Motor neuron (in vitro differentiated cells): Measurements from ENCODE around the gene DNAH7. TPM values are rescaled to one million over a fixed set of nuclear protein-coding genes. Genes with fewer than 3 reads are reported as not detected.
"Not testable (repeated sequence)": the region's sequence is repeated elsewhere in the genome, so short reads cannot be mapped to it uniquely, and the experiment has no call there.

Experiments
- ATAC-seq, 8 experiments: fragments of 200-7000 bp; cut with Tn5 transposase; replicated peaks in 6 of 8; 2 replicates each; pipeline ENCODE4 v1.8.0; 2021; ENCODE audit warnings: mild to moderate bottlenecking in 8 of 8, moderate library complexity in 8 of 8
- H3K27ac ChIP-seq, 2 donors: fragments of 250-450 bp; sonication (Bioruptor Pico); 2 replicates each; pipeline ENCODE4 v1.9.0; 2021; ENCODE audit warnings: antibody characterized with exemption in 2 of 2, mild to moderate bottlenecking in 2 of 2, moderate library complexity in 1 of 2
- H3K4me1 ChIP-seq, 2 donors: fragments of 250-450 bp; sonication (Bioruptor Pico); replicated peaks in 1 of 2; 2 replicates each; pipeline ENCODE4 v1.6.1; 2021; ENCODE audit warnings: antibody characterized with exemption in 2 of 2, mild to moderate bottlenecking in 2 of 2, moderate library complexity in 1 of 2
- H3K4me3 ChIP-seq, 5 donors: fragments of 250-450 bp; sonication (Bioruptor Pico); 2 replicates each; pipeline ENCODE4 v1.9.0; 2021; ENCODE audit warnings: antibody characterized with exemption in 5 of 5, mild to moderate bottlenecking in 5 of 5, moderate library complexity in 4 of 5
- WGBS, 10 experiments: fragments of 450-650 bp; shearing (Covaris generic); methylation state at CpG; one replicate each; pipeline ENCODE4 v1.0.0; 2022; 5-methylcytosine and 5-hydroxymethylcytosine counted together
- in situ Hi-C, 9 experiments: fragments of 400-800 bp; cut with MboI; loops; one replicate each; pipeline ENCODE4 v1.15.0; 2021; ENCODE audit warnings: low sequenced_read_pairs in 9 of 9, low pct_unique_long_range_greater_than_20kb in 2 of 9; ENCODE audit not compliant: unreplicated experiment in 9 of 9
- total RNA-seq, 8 experiments: library from RNA; unstranded; fragments of 300-600 nt; gene quantifications; 2 replicates each; pipeline versions ENCODE4 v1.2.3 to v1.2.4, GENCODE V29; 2022

Gene DNAH7
- total RNA-seq, 8 experiments from 2014 or later, result 0.36 to 15.3 (median 1.5) TPM

DNA sequence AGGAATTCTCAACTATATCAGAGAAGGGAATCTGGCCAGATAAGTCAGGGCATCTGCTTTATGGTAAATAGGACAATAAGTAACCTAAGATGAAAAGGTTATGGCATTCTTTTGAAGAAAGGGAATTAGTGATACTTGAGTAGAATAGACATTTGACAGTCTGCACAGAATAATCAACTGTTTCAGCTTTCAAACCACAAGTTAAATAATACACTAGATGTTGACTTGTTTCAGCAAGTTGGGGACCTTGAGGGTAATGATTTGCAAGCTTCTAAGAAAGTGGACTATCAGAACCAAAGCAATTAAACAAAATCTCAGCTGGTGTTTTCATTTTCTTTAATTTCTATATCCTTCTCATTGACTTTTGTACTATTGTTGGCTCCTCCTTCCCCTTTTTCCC, 357.2 kb downstream of the DNAH7 start:
- no peak overlapping the region for H3K4me3 ChIP-seq
- no peaks in the 10 kb centered on the region for H3K4me1 ChIP-seq
- in situ Hi-C loops, result no loop called here
- no peak overlapping the region for H3K27ac ChIP-seq
- ATAC-seq, result no peak

DNA sequence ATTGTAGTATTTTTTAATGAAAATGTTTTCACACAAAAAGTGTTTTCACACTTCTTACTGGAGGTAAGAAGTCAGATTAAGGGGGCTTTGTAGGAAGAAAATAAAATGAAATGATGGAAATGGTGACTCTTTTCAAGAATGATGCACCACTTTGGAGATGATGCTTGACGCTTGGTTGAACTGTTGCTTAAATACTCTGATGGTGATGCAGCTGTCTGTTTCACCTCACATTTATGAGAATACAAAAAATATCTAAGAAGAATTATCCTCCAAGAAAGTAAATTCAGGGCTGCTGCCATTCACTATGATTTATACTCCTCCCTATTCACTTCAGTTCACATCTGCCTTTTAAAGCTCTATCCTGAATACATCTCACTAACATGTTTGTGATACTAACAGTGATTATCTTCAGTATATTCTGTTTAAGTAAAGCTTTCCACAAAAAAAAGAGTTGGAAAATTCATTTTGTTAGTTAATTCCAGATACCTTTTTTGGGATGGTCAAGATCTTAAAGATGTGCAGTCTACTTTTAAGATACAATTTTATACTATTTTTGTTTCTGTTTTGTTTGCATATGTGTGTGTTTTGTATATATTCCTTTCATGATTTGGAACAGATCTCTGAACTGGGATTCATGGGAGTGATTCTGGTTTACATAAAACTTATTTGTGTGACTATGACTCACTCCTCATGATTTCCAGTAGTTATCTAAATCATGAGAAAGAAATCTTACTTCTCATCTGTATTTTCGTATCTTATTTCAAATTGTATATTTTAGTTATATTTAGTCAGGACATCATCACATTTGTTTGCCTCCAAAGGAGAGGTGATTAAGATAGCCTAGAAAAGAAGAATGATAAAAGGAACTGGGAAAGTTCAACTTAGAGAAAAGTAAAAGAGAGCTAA, 358.5 kb downstream of the DNAH7 start:
- WGBS, 10 experiments, result 0 to 100% (median 98%) methylated on average over 1 to 2 of the region's 2 CpGs
- in situ Hi-C loops, result no loop called here
- no peaks in the 10 kb centered on the region for H3K4me1 ChIP-seq
- H3K4me3 ChIP-seq, result no peak overlapping the region
- peak in 2 of 8 experiments; percentile 86 to 90 for ATAC-seq
- H3K27ac ChIP-seq, result no peak overlapping the region

DNA sequence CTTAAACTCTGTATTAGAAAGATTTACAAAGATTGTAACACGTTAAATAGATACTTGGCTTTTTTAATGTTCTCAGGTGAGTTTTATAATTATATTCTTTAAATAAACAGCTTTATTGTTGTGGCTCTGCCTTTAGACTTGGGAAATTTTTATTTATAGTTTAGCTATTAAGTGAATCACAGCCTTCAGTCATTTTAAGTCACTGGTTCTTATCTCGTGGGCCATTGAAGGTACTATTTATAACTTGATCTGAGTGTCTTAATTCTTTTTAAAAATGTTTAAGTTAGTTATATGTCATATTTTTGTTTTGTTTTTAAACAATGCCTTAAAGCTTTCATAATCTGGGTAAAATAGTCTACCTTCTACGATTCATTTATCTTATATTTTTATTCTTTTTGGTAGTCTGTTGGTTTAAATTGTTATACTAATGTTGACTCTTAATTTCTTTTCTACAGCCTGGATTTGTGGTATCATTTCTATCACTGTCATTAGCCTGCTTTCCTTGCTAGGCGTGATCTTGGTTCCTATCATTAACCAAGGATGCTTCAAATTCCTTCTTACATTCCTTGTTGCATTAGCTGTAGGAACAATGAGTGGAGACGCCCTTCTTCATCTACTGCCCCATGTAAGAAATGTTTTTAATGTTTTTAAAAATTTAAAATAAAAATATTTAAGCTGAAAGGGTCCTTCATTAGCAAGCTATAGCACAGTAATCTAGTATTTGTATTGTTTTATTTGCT, 362.3 kb downstream of the DNAH7 start:
- in situ Hi-C loops, result no loop called here
- no peaks in the 10 kb centered on the region for H3K4me1 ChIP-seq
- no peak overlapping the region for H3K4me3 ChIP-seq
- 85 to 100% (median 91%) methylated on average over 2 to 5 of the region's 5 CpGs for WGBS, 10 experiments
- H3K27ac ChIP-seq, result no peak overlapping the region
- ATAC-seq, result no peak

DNA sequence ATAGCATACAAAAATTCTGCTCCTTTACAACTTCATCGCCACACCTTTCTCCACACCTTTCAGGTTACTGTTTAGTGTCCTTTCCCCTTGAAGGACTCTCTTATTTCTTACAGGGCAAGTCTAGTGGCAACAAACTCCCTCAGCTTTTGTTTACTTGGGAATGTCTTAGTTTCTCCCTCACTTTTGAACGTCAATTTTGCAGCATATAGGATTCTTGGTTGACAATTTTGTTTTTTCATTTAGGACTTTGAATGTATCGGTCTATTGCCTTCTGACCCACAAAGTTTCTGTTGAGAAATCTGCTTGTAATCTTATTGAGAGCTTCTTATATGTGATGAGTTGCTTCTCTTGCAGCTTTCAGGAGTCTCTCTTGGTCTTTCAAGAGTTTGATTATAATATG, 368.2 kb downstream of the DNAH7 start:
- 82 to 100% (median 100%) methylated on average over 1 to 3 of the region's 3 CpGs; no CpG with 5 or more reads in 2 of the 10 experiments for WGBS, 10 experiments
- in situ Hi-C loops, result no loop called here
- Histone ChIP-seq H3K4me1 (no peaks in the 10 kb centered on the region), H3K4me3 (no peak overlapping the region), H3K27ac (no peak overlapping the region)
- ATAC-seq, result no peak

DNA sequence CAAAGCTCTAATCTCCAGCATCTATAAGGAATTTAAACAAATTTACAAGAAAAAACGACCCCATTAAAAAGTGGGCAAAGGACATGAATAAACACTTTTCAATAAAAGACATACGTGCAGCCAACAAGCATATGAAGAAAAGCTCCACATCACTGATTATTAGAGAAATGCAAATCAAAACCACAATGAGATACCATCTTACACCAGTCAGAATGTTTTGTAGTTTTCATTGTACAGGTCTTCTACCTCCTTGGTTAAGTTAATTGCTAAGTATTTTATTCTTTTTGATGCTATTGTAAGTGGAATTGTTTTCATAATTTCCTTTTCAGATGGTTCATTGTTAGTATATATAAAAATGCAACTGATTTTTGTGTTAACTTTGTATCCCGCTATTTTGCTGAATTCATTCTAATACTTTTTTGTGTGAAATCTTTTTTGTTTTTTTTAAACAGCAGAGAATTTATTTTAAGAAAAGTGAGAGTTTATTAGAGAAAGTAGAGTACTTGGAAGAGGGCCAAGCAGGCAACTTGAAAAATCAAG, 370.9 kb downstream of the DNAH7 start:
- in situ Hi-C loops, result loop anchor here in 1 of 9 experiments (25.0 kb wide), 1 partner anchor 215 kb away; no protein-coding TSS in a partner anchor
- H3K4me1 ChIP-seq, result no peaks in the 10 kb centered on the region
- H3K4me3 ChIP-seq, result no peak overlapping the region
- no peak overlapping the region for H3K27ac ChIP-seq
- ATAC-seq, result no peak
- 58 to 100% (median 89%) methylated on average over 1 to 3 of the region's 3 CpGs for WGBS, 10 experiments

DNA sequence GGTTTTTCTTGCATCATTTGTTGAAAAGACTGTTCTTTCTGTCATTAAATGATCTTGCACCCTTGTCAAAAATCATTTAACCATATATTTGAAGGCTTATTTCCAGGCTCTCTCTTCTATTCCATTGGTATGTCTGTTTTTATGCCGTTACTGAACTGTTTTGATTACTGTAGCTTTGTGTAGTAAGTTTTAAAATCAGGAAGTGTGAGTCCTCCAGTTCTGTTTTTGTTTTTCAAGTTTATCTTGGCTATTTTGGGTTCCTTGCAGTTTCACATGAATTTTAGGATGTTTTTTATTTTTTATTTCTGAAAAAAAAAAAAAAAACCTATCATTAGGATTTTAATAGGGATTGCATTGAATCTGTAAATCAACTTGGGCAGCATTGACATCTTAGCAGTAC, 372.6 kb downstream of the DNAH7 start:
- H3K4me1 ChIP-seq, result no peaks in the 10 kb centered on the region
- no peak overlapping the region for H3K4me3 ChIP-seq
- no peak overlapping the region for H3K27ac ChIP-seq
- no peak for ATAC-seq
- in situ Hi-C loops, result loop anchor here in 1 of 9 experiments (25.0 kb wide), 1 partner anchor 216 kb away; no protein-coding TSS in a partner anchor
- whole genome bisulfite sequencing, 10 experiments, result 80 to 100% (median 100%) methylated on average over 1 of the region's 1 CpG; no CpG with 5 or more reads in 2 of the 10 experiments

DNA sequence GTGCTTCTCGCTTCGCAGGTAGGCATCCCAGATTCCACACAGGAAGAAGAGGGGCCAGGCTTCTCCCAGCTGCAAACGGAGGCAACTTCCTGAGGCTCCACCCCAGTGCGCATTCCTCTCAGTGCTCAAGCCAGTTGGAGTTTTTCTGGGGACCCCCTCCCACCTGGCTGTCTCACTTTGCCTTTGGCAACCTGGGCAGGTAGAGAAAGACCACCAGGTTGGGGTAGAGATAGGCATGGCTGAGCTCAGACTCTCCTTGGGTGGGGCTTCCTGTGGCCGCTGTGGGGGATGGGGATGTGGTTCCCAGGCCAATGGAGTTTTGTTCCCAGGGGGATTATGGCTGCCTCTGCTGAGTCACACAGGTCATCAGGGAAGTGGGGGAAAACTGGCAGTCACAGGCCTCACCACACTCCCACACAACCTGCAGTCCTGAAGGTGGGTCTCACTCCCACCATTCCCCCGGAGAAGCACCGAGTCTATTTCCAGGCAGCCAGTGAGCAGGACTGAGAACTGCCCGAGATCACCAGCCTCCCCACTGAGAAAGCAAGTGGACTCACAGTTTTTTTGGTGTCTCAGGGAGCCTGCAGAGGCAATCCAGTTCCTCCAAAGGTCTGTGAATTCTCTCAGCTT, 373.5 kb downstream of the DNAH7 start:
- ATAC-seq, result no peak
- in situ Hi-C loops, result loop anchor here in 1 of 9 experiments (25.0 kb wide), 1 partner anchor 217 kb away; no protein-coding TSS in a partner anchor
- Histone ChIP-seq H3K27ac (no peak overlapping the region), H3K4me3 (no peak overlapping the region), H3K4me1 (no peaks in the 10 kb centered on the region)
- WGBS, 10 experiments, result 80 to 100% (median 95%) methylated on average over 1 to 6 of the region's 8 CpGs; no CpG with 5 or more reads in 4 of the 10 experiments

DNA sequence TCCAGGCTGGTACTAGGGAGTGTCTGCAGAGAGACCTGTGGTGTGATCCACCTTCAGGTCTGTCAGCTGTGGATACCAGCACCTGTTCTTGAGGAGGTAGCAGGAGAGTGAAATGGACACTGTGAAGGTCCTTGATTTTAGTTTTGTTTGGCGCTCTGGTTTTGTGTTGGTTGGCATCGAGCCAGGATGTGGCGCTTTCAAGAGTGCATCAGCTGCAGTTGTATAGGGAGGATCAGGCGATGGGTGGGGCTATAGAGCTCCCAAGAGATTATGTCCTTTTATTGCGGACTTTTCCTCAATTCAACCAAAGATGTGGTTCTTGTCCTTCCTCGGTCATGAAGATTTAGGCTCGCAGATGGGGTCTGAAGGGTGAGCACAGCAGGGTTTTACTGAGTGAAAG, 374.1 kb downstream of the DNAH7 start:
- Histone ChIP-seq H3K4me1 (no peaks in the 10 kb centered on the region), H3K4me3 (no peak overlapping the region), H3K27ac (no peak overlapping the region)
- no peak for ATAC-seq
- in situ Hi-C loops, result loop anchor here in 1 of 9 experiments (25.0 kb wide), 1 partner anchor 218 kb away; no protein-coding TSS in a partner anchor
- WGBS, 10 experiments, result 83 to 100% (median 93%) methylated on average over 1 to 7 of the region's 7 CpGs; no CpG with 5 or more reads in 3 of the 10 experiments

DNA sequence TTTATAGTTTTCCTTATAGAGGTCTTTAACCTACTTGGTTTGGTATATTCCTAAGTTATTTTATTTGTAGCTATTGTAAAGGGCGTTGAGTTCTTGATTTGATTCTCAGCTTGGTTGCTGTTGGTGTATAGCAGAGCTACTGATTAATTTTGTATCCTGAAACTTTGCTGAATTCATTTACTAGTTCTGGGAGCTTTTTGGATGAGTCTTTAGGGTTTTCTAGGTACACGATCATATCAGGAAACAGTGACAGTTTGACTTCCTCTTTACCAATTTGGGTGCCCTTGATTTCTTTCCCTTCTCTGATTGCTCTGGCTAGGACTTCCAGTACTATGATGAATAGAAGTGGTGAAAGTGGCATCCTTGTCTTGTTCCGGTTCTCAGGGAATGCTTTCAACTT, 376.1 kb downstream of the DNAH7 start:
- 40 to 100% (median 94%) methylated on average over 1 to 3 of the region's 3 CpGs for WGBS, 10 experiments
- not testable (repeated sequence) for H3K27ac ChIP-seq, ATAC-seq, H3K4me1 ChIP-seq, H3K4me3 ChIP-seq
- in situ Hi-C loops, result loop anchor here in 1 of 9 experiments (25.0 kb wide), 1 partner anchor 220 kb away; no protein-coding TSS in a partner anchor

Other genes starting within 250 kb of the DNAH7 start
- gene STK17B, start 102.7 kb upstream of the DNAH7 start, total RNA-seq, result 10 to 100 TPM in 2 of 8 experiments, 1 to 10 TPM in 6; 2.7 to 28.3 (median 5.8) TPM